Measurements from ENCODE around the gene CNNM2. TPM values are rescaled to one million over a fixed set of nuclear protein-coding genes. Genes with fewer than 3 reads are reported as not detected.

CNNM2 gene
- total RNA-seq, 6 donors from 2014 or later, result 6.4 to 33.5 (median 11.7) TPM

GRCh38 chr10:103098240-103098639 lies 180.1 kb downstream of the CNNM2 start:
- no peak for DNase-seq
- no peak overlapping the region for H3K27ac ChIP-seq
- no peaks in the 10 kb centered on the region for H3K9me3 ChIP-seq
- H3K4me3 ChIP-seq, result no peak overlapping the region
- no peak for ATAC-seq (ENCODE audit: low FRiP score in 2 of 2)
- no peaks in the 10 kb centered on the region for H3K4me1 ChIP-seq
- TF ChIP-seq EP300 (IDR thresholded peaks at IDR 0.05) (no peak), POLR2A (IDR thresholded peaks at IDR 0.05) (no peak), CTCF (IDR thresholded peaks at IDR 0.05) (no peak), POLR2AphosphoS5 (IDR thresholded peaks at IDR 0.05) (no peak)
- H3K27me3 ChIP-seq, result no peaks in the 10 kb centered on the region
- peaks cover 46 to 96% (median 65%) of the 10 kb centered on the region in 4 donors for H3K36me3 ChIP-seq

- Histone ChIP-seq H3K9me3 (no peaks in the 10 kb centered on the region), H3K27ac (no peak overlapping the region), H3K27me3 (no peaks in the 10 kb centered on the region), H3K4me3 (no peak overlapping the region), H3K4me1 (no peaks in the 10 kb centered on the region), H3K36me3 (peaks cover 38 to 96% (median 54%) of the 10 kb centered on the region in 4 donors)
- TF ChIP-seq EP300 (IDR thresholded peaks at IDR 0.05) (no peak), CTCF (IDR thresholded peaks at IDR 0.05) (no peak), POLR2A (IDR thresholded peaks at IDR 0.05) (no peak)
- WGBS, 2 donors, result 94 to 100% methylated on average over 2 of the region's 2 CpGs
- no peak for ATAC-seq (ENCODE audit: low FRiP score in 2 of 2)
- no peak for DNase-seq
Measured at GRCh38 chr10:103100620-103101019, 182.5 kb downstream of the CNNM2 start.

- ATAC-seq (ENCODE audit: low FRiP score in 2 of 2), result no peak
- H3K36me3 ChIP-seq, result peaks cover 38 to 88% (median 52%) of the 10 kb centered on the region in 4 donors
- no peak overlapping the region for H3K27ac ChIP-seq
- WGBS, 2 donors, result 82 to 96% methylated on average over 3 of the region's 3 CpGs
- no peaks in the 10 kb centered on the region for H3K27me3 ChIP-seq
- TF ChIP-seq POLR2AphosphoS5 (IDR thresholded peaks at IDR 0.05) (no peak), POLR2A (IDR thresholded peaks at IDR 0.05) (no peak), EP300 (IDR thresholded peaks at IDR 0.05) (no peak), CTCF (IDR thresholded peaks at IDR 0.05) (no peak)
- H3K9me3 ChIP-seq, result no peaks in the 10 kb centered on the region
- H3K4me1 ChIP-seq, result no peaks in the 10 kb centered on the region
- H3K4me3 ChIP-seq, result no peak overlapping the region
- no peak for DNase-seq
Measured at GRCh38 chr10:103102195-103102594, 184.1 kb downstream of the CNNM2 start.

- Histone ChIP-seq H3K4me1 (no peaks in the 10 kb centered on the region), H3K36me3 (peaks cover 25 to 74% (median 40%) of the 10 kb centered on the region in 4 donors), H3K27ac (no peak overlapping the region), H3K27me3 (no peaks in the 10 kb centered on the region), H3K4me3 (no peak overlapping the region), H3K9me3 (no peaks in the 10 kb centered on the region)
- ATAC-seq (ENCODE audit: low FRiP score in 2 of 2) (no peak), DNase-seq (no peak)
- 90% methylated on average over 2 of the region's 2 CpGs for WGBS, 2 donors
- TF ChIP-seq POLR2A (IDR thresholded peaks at IDR 0.05), result no peak
- no peak for TF ChIP-seq CTCF (IDR thresholded peaks at IDR 0.05)
- TF ChIP-seq EP300 (IDR thresholded peaks at IDR 0.05), result no peak
- no peak for TF ChIP-seq POLR2AphosphoS5 (IDR thresholded peaks at IDR 0.05)
Measured at GRCh38 chr10:103103989-103104388, 185.9 kb downstream of the CNNM2 start.

GRCh38 chr10:103104721-103105120 lies 186.6 kb downstream of the CNNM2 start:
- no peak for TF ChIP-seq POLR2AphosphoS5 (IDR thresholded peaks at IDR 0.05)
- no peak for TF ChIP-seq CTCF (IDR thresholded peaks at IDR 0.05)
- no peak for TF ChIP-seq EP300 (IDR thresholded peaks at IDR 0.05)
- no peak for TF ChIP-seq POLR2A (IDR thresholded peaks at IDR 0.05)
- no peaks in the 10 kb centered on the region for H3K27me3 ChIP-seq
- DNase-seq, result no peak
- H3K36me3 ChIP-seq, result peaks cover 18 to 67% (median 33%) of the 10 kb centered on the region in 4 donors
- WGBS, 2 donors, result 44 to 47% methylated on average over 2 of the region's 2 CpGs
- no peak for ATAC-seq (ENCODE audit: low FRiP score in 2 of 2)
- H3K4me3 ChIP-seq, result no peak overlapping the region
- no peaks in the 10 kb centered on the region for H3K9me3 ChIP-seq
- no peak overlapping the region for H3K27ac ChIP-seq
- H3K4me1 ChIP-seq, result no peaks in the 10 kb centered on the region
